ENCODE measurements around the gene SEMA3C.

SEMA3C gene

DNA sequence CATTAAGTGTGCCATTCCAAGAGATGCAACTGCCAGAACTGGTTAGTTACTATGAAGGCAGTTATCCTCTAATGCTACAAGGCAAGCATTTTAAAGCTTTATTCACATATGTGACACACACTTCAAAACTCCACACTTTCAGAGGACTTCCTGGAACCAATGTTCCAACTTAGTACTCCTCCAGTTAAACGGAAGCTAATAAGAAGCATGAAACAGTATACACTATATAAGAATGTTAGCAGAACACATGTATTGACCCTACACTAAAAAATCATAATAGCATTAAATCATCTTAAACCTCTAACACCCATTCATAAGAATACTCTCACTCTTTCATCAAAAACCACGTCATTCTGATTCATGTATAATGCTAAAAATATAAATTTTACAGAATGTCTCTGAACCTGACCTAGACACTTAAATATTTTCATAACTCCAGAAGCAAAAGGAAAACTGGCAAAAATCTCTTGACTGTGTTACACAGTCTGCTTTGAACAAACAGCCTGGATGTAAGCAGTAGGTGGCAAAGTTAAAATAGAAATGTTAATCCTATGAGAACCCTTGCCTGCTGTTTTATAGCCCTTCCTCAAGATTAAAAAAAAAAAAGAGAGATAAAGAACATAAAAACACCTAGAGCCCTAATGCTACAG lies 135.0 kb downstream of the SEMA3C start:
- DNase-seq (ENCODE audit: low read depth in 3 of 3, low spot score in 1 of 3): no peak

DNA sequence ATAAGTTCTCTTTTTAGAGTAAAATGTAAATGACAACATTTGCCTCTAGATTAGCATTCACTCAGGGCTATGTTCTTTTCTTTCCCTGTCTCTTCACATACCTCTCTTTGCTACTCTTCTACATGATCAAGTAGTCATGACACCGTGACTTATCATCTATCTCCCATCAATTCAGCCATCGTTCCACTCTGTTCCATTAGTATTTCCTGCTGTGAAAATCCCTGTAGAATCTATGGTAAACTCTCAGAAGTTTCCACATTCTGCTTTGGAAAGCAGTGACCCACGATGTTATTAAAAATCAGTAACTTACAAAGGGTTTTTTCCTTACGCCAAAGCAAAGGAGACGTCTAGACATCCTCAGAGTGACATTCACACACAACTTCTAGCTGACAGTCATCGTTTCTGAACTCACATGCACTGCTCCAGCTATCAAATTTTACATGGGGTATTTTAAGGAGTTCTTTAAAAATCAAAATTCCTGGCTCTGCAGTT lies 135.6 kb downstream of the SEMA3C start:
- DNase-seq (ENCODE audit: low read depth in 3 of 3, low spot score in 1 of 3): no peak

DNA sequence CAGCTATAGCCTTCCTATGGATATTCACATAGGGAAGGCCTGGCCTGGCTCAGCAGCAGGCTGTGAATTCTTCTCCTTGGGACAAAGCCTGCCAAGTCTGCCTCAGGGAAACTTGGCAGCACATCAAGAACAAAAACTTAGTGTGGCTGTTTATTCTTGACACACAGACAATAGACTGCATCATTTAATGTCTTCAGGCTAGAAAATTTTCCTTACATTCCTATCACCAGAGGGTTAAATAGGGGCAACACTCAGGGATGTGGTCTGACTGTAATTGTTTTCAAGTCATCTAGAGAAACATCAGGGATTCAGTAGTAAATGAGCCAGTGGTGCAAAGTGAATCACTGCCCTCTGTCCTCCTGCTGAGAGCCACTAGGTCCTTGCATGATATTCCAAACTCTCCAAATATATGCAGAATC lies 137.3 kb downstream of the SEMA3C start:
- no peak for DNase-seq (ENCODE audit: low read depth in 3 of 3, low spot score in 1 of 3)

DNA sequence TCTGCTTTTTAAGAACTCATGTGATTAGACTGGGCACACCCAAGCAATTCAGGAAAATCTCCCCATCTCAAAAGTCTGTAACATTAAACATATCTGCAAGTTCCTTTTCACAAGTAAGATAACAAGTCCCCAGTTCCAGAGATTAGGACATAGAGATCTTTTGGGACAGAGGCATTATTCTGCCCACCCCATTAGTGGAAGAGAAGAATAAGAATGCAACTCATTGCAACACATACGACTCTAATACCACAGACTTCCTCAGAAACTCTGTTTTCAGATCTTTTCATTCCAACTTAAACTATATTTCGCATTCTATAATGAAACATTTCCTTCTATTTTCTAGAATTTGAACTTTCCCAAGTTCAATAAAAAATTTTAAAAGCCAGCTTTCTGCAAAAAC lies 137.7 kb downstream of the SEMA3C start:
- DNase-seq (ENCODE audit: low read depth in 3 of 3, low spot score in 1 of 3): no peak

DNA sequence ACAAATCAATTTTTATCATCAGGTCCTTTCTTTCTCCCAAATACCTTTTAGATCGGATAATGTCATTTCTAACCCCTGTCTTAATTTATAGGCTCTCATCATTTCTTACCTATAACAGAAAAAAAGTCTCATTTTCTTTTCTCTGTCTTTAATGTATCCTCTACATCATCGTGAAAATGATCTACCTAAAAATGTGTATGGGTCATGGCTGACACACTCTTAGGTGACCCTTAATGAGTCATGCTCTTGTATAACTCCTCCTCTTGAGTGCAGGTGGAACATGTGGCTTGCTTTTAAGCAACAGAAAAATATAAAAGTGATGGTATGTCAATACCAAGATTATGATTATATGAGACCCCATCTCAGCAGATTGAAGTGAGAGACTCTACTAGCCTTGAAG lies 139.4 kb downstream of the SEMA3C start:
- no peak for DNase-seq (ENCODE audit: low read depth in 3 of 3, low spot score in 1 of 3)

DNA sequence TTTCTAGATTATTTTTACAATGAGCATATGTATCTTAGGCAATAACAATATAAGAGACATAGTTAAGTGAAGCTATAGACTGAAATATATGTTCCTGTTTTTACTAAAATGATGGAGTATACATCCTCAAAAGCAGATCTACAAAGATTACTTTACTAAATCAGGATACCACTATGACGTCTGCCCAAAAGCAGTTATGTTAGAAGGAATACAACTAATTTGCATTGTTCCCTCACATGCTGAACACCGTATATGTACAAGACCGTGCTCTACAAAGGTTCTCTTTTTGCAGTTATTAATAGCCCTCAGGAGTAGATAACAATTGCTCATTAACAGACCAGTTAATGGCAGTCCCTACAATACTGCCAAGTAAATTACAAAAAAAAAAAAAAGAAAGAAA lies 143.0 kb downstream of the SEMA3C start:
- no peak for DNase-seq (ENCODE audit: low read depth in 3 of 3, low spot score in 1 of 3)

DNA sequence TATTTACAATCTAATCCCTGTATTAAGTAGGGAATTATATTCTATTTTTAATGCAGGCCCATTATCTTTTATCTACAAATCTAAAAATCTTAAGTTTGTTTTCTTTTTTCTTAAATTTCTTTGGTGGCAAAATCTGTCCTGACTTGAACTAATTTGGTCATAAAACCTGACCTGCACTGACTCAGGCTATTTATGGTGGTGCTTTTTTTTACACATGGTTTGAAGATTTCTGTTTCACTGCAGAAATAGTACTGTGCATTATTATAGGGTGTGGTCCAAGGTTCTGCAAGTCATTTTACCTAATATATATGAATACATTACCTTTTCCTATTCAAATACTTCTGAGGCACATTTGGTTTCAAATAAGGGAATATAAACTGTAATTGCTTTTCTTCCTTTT lies 143.4 kb downstream of the SEMA3C start:
- DNase-seq (ENCODE audit: low read depth in 3 of 3, low spot score in 1 of 3): no peak

DNA sequence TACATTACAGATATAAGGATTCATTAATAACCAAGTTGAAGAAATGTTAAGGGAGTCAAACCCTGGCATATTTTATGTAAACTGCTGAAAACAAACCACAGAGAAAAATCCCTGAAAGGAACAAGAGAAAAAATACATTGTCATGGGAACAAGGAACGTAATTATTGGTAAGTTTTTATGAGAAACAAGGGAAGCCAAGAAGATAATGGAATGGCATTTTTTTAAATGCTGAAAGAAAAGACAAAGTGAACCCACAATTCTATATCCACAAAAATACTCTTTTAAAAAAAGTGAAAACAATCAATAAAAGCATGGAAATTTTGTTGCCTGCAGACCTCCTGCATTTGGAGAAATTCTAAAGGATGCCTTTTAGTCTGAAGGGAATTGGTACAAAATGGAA lies 144.0 kb downstream of the SEMA3C start:
- DNase-seq (ENCODE audit: low read depth in 3 of 3, low spot score in 1 of 3): no peak

DNA sequence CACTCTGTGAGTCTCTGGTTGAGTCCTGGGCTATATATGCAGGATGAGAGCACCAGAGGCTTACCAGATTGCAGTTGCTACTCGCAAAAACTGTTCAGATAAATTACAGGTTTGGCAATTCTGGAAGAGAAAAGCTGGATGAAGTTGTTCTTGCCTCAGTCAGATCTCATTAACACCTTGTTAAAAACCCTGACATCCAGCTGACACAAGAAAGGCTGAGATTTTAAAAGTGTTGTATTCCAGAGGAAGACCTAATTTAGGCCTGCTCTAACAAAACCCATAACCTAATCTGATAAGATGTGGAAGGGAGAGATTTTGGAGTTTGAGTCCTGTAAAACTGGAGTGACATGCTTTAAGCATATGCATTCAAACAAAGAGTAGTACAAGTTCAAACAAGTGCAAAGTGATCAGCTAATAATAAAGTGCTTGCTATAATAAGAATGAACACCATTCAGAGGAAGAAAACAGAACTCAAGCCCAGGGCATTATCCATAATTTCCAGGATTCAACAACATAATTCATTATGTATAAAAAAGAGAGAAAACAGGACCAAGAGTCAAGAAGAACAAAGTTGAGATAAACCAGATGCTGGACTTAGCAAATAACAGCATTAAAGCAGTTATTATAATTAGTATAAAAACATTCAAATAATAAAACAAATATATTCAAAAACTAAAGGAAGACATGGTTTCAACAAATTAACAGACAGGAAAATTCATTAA lies 144.9 kb downstream of the SEMA3C start:
- no peak for DNase-seq (ENCODE audit: low read depth in 3 of 3, low spot score in 1 of 3)

DNA sequence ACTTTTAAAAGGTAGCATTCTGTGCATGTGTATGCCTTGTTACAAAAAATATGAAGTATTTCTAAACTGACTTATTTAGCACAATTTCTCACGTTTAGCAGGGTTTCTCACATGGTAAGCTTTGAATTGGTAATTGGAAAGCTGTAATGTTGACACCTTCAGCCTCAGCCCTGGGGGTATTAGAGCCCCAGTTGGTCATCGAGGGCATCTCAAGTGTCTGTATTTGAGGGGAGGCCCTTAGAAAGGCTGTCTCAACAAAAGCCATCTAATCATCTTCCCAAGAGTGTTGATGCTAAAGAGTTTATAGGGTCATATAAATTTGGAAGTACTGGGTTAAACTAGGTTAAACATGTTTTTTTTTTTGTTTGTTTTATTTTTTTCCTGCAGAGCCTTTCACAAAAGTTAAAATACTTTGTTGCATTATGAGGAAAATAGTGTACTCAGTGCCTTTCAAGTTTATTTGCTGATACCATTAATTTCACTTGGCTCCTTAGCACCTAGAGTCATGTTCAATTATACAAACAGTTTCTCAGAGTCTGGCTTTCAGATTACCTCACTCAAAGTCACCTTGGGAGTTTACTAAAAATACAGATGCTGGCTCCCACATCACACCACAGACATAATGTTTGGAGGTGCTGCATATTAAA lies 146.4 kb downstream of the SEMA3C start:
- DNase-seq (ENCODE audit: low read depth in 3 of 3, low spot score in 1 of 3): no peak

DNA sequence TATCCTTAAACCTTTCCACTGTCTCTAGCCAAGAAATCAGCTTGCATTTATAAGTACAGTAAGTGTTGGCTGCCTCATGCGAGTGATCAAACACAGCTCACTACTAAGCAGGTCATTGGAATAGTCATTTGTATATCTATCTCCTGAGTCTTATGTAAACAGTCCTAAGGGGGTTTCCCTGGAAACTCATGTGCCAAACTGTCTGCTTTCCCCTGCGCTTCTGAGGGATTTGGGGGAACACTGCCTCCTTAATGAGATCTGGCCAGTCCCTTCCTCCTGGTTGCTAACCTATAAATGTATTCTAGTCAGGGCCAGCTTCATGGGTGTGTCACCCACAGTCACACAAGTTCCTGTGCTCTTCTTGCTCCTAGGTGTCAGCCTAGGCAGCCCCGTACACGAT lies 147.3 kb downstream of the SEMA3C start:
- DNase-seq (ENCODE audit: low read depth in 3 of 3, low spot score in 1 of 3): no peak

DNA sequence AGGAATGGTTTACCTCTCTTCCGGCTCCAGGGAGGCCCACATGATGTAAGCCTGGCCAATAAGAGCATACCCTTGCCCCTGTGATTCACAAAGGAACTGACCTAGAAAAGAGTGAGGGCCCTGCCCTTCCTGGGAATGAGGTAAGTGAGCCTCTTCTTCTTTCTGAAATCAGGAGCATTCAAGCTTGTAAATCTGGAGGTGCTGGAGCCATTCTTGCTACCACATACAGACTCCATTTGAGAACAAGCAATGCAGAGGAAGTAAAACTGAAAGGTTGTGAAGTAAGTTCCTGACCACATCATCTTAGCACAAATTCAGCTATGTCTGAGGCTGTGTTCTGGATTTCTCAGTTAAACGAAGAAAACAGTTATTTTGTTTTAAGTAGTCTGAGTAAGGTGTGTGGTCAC lies 148.2 kb downstream of the SEMA3C start:
- DNase-seq (ENCODE audit: low read depth in 3 of 3, low spot score in 1 of 3): no peak

DNA sequence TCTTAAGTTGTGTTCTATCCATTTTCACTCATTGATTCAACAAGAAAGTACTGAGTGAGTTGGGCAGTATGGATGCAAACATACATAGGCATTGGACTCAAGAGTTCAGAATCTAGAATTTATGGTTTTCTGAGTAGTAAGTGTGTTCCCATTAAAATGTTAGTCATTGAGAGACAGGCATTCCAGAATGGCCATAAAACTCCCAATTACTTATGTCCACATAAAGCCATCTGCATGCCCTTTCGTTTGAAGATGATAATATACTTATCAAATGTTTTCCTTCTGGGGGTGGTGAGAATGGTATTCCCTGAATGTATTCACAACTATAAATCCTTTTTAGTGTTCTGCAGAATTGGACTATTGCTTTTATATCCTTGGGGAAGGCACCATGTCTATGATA lies 148.8 kb downstream of the SEMA3C start:
- DNase-seq (ENCODE audit: low read depth in 3 of 3, low spot score in 1 of 3): no peak

DNA sequence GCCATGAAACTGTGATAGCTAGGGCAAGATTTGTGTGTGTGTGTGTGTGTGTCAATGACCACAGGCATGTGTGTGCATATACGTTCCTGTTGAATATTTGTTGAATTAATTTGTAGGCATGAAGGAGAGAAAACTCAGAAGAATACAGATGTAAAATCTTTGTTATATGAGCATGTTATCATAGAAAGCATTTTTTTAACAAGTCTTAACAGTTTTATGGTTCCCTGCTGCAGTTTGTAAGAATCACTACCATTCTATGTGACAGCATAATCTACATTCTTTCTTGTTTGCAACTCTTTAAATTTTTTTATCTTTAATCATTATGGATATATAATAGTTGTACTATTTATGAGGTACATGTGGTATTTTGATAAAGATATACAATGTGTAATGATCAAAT lies 150.1 kb downstream of the SEMA3C start:
- DNase-seq (ENCODE audit: low read depth in 3 of 3, low spot score in 1 of 3): no peak

DNA sequence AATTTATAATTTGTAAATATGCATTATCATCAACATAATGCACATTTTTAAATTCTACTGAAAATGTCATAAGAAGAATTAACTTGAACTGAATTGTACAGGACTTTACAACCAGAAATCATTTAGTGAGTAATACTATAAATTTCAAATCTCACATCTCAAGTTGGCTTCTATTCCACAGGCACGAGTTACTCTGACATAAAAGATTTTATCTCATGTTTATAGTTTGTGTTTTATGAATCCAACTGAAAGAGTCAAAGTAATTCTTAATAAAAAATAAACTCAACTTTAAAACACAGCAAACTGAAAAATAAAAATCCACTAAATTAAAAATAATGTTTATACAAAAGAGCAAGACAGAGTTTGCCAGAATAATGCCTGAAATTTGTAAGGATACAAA lies 151.2 kb downstream of the SEMA3C start:
- no peak for DNase-seq (ENCODE audit: low read depth in 3 of 3, low spot score in 1 of 3)

DNA sequence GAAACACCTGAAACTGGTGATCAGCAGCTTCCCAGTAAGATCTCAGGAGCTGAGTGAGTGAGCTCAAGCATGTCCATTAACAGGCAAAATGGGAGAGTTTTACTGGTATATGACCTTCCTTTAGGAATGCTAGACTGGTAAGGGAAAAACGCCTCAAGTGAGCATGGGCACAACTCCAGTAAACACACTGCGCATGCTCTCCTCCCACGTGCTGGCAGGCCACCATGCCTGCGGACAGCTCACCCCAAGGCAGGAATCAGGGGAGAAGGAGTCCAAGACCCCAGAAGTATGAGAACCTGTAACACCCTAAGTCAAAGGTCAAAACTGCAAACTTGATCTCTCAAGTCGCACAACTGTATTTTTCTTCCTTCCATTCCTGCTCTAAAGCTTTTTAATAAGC lies 152.1 kb downstream of the SEMA3C start:
- no peak for DNase-seq (ENCODE audit: low read depth in 3 of 3, low spot score in 1 of 3)

DNA sequence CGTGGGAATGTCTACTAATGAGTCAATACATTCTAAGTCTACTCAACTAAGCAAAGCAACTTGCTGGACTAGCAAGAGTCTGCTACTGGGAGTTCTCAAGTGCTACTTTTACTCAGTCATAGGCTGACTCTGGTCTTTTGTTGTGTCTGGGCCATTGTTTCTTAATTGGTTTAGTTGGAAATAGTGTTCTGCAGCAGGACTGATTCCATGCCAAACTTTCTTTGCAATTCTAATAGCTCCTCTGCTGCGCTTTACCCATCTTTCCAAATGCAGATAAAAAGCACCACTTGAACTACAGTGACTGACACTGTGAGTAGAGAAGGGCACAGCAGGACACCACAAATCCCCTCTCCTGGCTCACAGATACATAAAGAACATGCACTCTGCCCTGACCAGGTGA lies 154.7 kb downstream of the SEMA3C start:
- no peak for DNase-seq (ENCODE audit: low read depth in 3 of 3, low spot score in 1 of 3)

DNA sequence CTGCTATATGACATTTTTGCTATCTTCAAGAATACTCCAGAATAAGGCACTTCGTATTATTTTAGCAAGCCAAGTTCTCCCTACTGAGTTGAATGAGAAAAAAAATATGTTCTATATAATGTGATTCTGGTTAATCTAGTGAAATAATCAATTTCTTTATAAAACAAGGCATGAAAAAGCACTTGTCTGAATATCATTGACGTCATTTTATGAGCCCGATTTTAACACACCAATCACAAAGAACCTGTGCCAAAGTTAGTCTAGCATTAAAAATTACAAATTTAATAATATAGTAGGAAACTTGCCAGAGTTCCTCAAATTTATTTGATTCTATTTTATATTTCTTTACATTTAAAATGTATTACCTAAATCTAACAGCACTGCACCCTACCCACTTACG lies 155.1 kb downstream of the SEMA3C start:
- DNase-seq (ENCODE audit: low read depth in 3 of 3, low spot score in 1 of 3): no peak

DNA sequence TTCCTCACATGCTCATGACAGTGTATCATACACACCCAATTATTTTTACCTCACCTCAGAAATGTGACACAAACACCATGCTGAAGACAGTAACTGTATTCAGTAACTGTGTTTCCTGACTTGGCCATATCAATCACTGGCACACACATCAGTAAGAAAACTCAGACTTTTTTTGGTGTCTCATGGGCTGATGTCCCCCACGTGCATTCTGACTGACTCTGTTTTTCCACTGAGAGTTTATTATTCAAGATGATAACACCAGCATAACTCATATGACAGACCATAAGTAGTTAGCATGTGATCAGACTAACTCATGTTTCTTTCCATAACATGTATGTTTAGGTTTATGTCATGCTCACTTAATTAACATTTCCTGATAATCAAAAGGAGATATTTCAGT lies 155.6 kb downstream of the SEMA3C start:
- DNase-seq (ENCODE audit: low read depth in 3 of 3, low spot score in 1 of 3): no peak

DNA sequence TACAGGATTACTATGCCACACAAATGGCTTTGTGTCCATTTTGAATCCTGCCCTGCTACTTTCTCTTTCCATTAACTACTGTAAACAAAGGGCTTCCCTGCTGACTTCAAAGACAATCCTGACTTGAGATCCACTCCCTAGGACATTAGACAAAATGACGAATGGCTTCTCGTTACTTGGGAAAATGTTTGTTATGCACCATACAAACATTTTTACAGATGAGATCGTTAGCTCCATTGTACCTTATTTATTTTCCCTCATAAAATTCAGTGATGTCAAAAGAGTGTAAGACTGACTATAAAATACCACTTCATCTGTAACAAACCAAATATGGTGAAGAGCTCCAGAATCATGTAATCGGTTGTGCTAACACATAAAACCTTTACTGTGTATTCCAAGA lies 158.6 kb downstream of the SEMA3C start:
- DNase-seq (ENCODE audit: low read depth in 3 of 3, low spot score in 1 of 3): no peak

DNA sequence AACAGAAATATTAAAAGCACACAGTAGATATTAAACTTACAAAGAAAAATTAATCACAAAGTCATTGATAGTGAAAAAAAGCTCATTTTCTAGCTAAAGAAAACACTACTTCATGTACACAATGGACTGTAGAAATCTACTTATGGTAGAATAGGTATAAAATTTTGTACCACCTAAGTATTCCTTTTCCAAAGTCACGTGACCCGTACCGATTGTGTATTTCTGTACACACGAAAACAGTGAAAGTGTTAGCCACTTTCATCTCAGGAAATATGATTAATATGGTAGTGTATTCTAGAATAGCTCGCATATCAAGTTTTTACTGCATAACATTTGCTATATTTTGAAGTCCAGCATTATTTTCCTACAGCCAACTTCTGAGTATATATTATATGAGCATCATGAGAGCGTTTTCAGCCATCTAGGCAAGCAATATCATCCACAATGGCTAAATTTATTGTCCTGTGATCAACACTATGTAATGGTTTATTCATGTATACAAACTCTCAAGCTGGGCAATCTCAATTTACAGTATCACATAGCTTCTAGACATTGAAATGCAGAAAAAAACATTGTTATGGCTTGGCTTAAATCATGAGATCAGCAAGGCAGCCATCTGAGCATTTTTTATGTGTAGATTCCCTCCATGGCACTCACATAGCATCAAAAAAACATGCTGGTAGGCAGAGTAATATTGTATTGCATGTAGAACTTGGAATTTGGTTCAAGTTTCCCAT lies 165.7 kb downstream of the SEMA3C start:
- no peak for DNase-seq (ENCODE audit: low read depth in 3 of 3, low spot score in 1 of 3)

DNA sequence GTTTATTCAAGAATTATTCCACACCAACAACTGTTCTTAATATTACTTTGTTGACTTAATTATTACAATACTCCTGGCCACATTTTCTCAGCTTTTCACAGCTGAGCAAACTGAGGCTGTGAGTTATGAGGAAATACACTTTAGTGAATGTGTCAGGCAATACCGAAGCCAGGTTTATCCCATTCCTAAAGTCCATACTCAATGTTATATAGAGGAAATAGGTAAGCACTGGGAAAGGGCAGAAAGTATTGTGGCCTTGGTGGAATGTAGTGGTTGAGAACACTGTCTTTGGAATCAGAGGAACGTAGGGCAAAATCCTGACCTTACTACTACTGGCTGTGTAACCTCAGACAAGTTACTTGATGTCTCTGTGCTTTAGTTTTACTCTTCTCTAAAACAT lies 169.6 kb downstream of the SEMA3C start:
- DNase-seq (ENCODE audit: low read depth in 3 of 3, low spot score in 1 of 3): no peak

All from stimulated activated CD4-positive, alpha-beta T cell treated with anti-CD3 and anti-CD28 coated beads, TNF-alpha, amount 100 ng/mL, for 1 hour (primary cell).